HUES64 (cell line): Measurements from ENCODE around the gene NT5C3A.

Experiments used
- H3K27ac ChIP-seq: 2 replicates; pipeline ENCODE4 v1.7.0; 2013; ENCODE audit warnings: low read depth, low read length, inconsistent platforms
- H3K27me3 ChIP-seq: 2 replicates; pipeline ENCODE4 v1.6.1; 2013; ENCODE audit warnings: mild to moderate bottlenecking, low read length; ENCODE audit not compliant: insufficient read depth
- H3K36me3 ChIP-seq: 2 replicates; pipeline ENCODE4 v1.6.1; 2013; ENCODE audit warnings: mild to moderate bottlenecking, low read length; ENCODE audit not compliant: insufficient read depth
- H3K4me1 ChIP-seq: 2 replicates; pipeline ENCODE4 v1.6.1; 2013; ENCODE audit warnings: mild to moderate bottlenecking, low read length, moderate library complexity; ENCODE audit not compliant: insufficient read depth
- H3K4me3 ChIP-seq: 2 replicates; pipeline ENCODE4 v1.5.1; 2013; ENCODE audit warnings: mild to moderate bottlenecking, low read length, moderate library complexity
- H3K9ac ChIP-seq: 2 replicates; pipeline ENCODE4 v1.6.1; 2013; ENCODE audit warnings: mild to moderate bottlenecking, low read depth, low read length
- H3K9me3 ChIP-seq: 2 replicates; pipeline ENCODE4 v1.6.1; 2013; ENCODE audit warnings: low read depth, low read length; ENCODE audit not compliant: insufficient read depth
- WGBS: fragments of 150-250, 120-280 bp; methylation state at CpG from one replicate; pipeline ENCODE4 v1.1.7; 2013; ENCODE audit warnings: missing lambda C conversion rate; 5-methylcytosine and 5-hydroxymethylcytosine counted together

Gene NT5C3A

DNA sequence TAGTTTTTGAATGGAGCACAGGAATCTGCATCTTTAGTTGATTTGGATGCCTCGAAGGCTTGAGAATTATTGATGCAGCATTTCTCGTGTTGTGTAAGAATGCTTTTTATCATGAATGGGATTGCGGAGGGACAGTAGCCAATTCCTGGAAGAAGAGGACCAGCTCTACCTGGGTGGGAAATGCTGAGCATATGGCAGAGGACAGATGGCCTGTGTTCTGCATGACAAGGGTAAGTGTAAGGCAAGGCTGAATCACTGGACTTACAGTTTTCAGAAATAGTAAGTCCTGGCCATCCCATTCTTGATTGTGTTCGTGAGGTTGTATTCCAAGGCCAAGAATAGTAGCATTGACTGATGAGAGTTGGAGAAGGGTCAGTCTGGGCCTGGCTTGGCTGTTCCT, 30.7 kb upstream of the NT5C3A start:
- H3K4me1 ChIP-seq, result no peaks in the 10 kb centered on the region
- H3K27ac ChIP-seq, result no peak overlapping the region
- no peak overlapping the region for H3K4me3 ChIP-seq
- H3K36me3 ChIP-seq, result peaks cover 48% of the 10 kb centered on the region
- WGBS, result 93% methylated on average over 4 of the region's 4 CpGs
- no peaks in the 10 kb centered on the region for H3K9me3 ChIP-seq
- H3K27me3 ChIP-seq, result no peaks in the 10 kb centered on the region
- H3K9ac ChIP-seq, result no peak overlapping the region

- no peaks in the 10 kb centered on the region for H3K9me3 ChIP-seq
- peaks cover 34% of the 10 kb centered on the region for H3K36me3 ChIP-seq
- H3K4me3 ChIP-seq, result no peak overlapping the region
- no peaks in the 10 kb centered on the region for H3K27me3 ChIP-seq
- H3K4me1 ChIP-seq, result no peaks in the 10 kb centered on the region
- H3K9ac ChIP-seq, result no peak overlapping the region
- WGBS, result 90% methylated on average over 5 of the region's 5 CpGs
- no peak overlapping the region for H3K27ac ChIP-seq
Observed at GRCh38 chr7:33091641-33092191, 29.1 kb upstream of the NT5C3A start.

- H3K27ac ChIP-seq, result no peak overlapping the region
- 90% methylated on average over 4 of the region's 4 CpGs for WGBS
- H3K27me3 ChIP-seq, result no peaks in the 10 kb centered on the region
- H3K36me3 ChIP-seq, result peaks cover 28% of the 10 kb centered on the region
- no peaks in the 10 kb centered on the region for H3K4me1 ChIP-seq
- no peaks in the 10 kb centered on the region for H3K9me3 ChIP-seq
- no peak overlapping the region for H3K9ac ChIP-seq
- H3K4me3 ChIP-seq, result no peak overlapping the region
Observed at GRCh38 chr7:33091111-33091531, 28.5 kb upstream of the NT5C3A start.

- no peaks in the 10 kb centered on the region for H3K9me3 ChIP-seq
- H3K27ac ChIP-seq, result no peak overlapping the region
- no peaks in the 10 kb centered on the region for H3K4me1 ChIP-seq
- H3K27me3 ChIP-seq, result no peaks in the 10 kb centered on the region
- H3K36me3 ChIP-seq, result peaks cover 11% of the 10 kb centered on the region
- no peak overlapping the region for H3K4me3 ChIP-seq
- WGBS, result 99% methylated on average over 7 of the region's 7 CpGs
- no peak overlapping the region for H3K9ac ChIP-seq
Observed at GRCh38 chr7:33089142-33089541, 26.6 kb upstream of the NT5C3A start.

- H3K27me3 ChIP-seq, result no peaks in the 10 kb centered on the region
- 95% methylated on average over 2 of the region's 2 CpGs for WGBS
- H3K36me3 ChIP-seq, result no peaks in the 10 kb centered on the region
- no peaks in the 10 kb centered on the region for H3K9me3 ChIP-seq
- no peak overlapping the region for H3K4me3 ChIP-seq
- H3K9ac ChIP-seq, result no peak overlapping the region
- no peaks in the 10 kb centered on the region for H3K4me1 ChIP-seq
- H3K27ac ChIP-seq, result no peak overlapping the region
Observed at GRCh38 chr7:33087858-33088257, 25.3 kb upstream of the NT5C3A start.

- WGBS, result 71% methylated on average over 2 of the region's 2 CpGs
- H3K27me3 ChIP-seq, result no peaks in the 10 kb centered on the region
Observed at GRCh38 chr7:33087356-33087755, 24.8 kb upstream of the NT5C3A start.

DNA sequence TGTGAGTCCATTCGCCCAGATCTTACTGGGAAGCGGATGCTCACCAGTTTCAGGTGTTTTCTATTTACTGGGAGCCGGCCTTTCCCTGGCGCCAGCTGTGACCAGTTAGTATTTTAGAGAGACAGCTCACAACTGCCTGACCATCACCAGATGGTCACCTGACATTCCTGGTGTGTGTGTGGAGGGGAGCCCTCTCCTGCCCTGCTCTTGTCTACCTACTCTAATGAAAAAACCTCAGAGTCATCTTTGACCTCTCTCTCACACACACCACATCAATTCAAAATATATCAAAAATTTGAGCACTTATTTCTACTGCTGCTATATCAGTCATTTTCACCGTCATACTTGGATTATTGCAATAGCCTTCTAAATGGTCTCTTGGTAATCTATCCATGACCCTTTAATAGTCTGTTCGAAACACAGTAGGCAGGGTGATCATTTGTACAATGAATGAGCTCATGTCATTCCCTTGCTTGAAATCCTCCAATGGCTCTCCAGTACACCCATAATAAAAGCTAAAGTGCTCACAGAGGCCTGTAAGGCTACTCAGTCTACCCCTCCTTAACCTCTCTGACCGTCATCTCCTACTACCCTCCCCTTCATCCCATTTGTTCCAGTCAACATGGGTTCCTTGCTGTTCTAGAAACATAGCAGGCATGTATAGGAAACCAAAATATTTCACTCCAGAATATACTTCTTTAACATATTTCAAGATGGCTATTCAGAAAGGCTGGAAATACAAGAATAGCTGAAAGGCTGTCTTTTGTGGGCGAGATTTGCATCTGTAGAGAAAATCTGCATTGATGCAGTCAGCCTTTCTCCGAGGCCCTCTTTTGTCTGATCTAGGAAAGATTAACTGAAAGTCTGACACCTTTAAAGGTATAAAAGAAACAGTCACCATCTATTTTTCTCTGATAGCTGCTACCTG, 17.5 kb upstream of the NT5C3A start:
- H3K9ac ChIP-seq, result no peak overlapping the region
- no peaks in the 10 kb centered on the region for H3K27me3 ChIP-seq
- no peak overlapping the region for H3K4me3 ChIP-seq
- H3K36me3 ChIP-seq, result no peaks in the 10 kb centered on the region
- WGBS, result 80% methylated on average over 9 of the region's 9 CpGs
- H3K9me3 ChIP-seq, result no peaks in the 10 kb centered on the region
- H3K27ac ChIP-seq, result no peak overlapping the region
- peaks cover 27% of the 10 kb centered on the region for H3K4me1 ChIP-seq

More at GRCh38 chr7:33087356-33087755, 24.8 kb upstream of the NT5C3A start:
- Histone ChIP-seq H3K9ac (no peak overlapping the region), H3K9me3 (no peaks in the 10 kb centered on the region), H3K36me3 (no peaks in the 10 kb centered on the region), H3K27ac (no peak overlapping the region), H3K4me1 (no peaks in the 10 kb centered on the region), H3K4me3 (no peak overlapping the region)

GRCh38 chr7:33079096-33079495, 16.5 kb upstream of the NT5C3A start:
- Histone ChIP-seq H3K4me1 (peaks cover 27% of the 10 kb centered on the region), H3K9ac (no peak overlapping the region), H3K9me3 (no peaks in the 10 kb centered on the region), H3K36me3 (no peaks in the 10 kb centered on the region), H3K27me3 (no peaks in the 10 kb centered on the region), H3K4me3 (no peak overlapping the region), H3K27ac (no peak overlapping the region)
- WGBS, result 91% methylated on average over 2 of the region's 2 CpGs

GRCh38 chr7:33076737-33077136, 14.2 kb upstream of the NT5C3A start:
- Histone ChIP-seq H3K4me3 (no peak overlapping the region), H3K4me1 (peaks cover 27% of the 10 kb centered on the region), H3K27ac (no peak overlapping the region), H3K9me3 (no peaks in the 10 kb centered on the region), H3K36me3 (no peaks in the 10 kb centered on the region), H3K27me3 (no peaks in the 10 kb centered on the region), H3K9ac (no peak overlapping the region)
- 94% methylated on average over 3 of the region's 3 CpGs for whole genome bisulfite sequencing

GRCh38 chr7:33075818-33076518, 13.4 kb upstream of the NT5C3A start:
- 0 out of 2 replicates have a peak, but pooled peaks cover 5% of the 10 kb centered on the region for H3K9me3 ChIP-seq
- H3K27ac ChIP-seq, result no peak overlapping the region
- H3K4me3 ChIP-seq, result no peak overlapping the region
- peaks cover 27% of the 10 kb centered on the region for H3K4me1 ChIP-seq
- H3K9ac ChIP-seq, result no peak overlapping the region
- H3K36me3 ChIP-seq, result no peaks in the 10 kb centered on the region
- 79% methylated on average over 3 of the region's 3 CpGs for WGBS
- no peaks in the 10 kb centered on the region for H3K27me3 ChIP-seq

DNA sequence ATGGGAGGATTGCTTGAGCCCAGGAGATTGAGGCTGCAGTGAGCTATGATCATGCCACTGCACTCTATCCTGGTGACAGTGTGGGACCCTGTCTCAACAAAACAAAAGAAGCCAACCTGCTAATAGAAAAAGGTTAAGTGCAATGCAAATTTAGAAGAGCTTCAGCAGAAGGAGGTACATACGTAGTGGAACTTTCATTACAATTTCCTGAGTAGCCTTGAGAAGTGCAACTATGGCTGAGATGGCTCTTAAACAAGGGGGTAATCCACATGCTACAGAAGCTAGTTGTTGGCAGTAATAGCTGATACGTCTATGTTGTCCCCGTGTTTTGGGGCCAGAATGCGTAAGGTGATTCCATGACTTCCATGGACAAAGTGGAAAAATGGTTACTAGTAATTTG, 10.7 kb upstream of the NT5C3A start:
- WGBS, result 91% methylated on average over 4 of the region's 4 CpGs
- no peaks in the 10 kb centered on the region for H3K36me3 ChIP-seq
- H3K9ac ChIP-seq, result no peak overlapping the region
- H3K9me3 ChIP-seq, result peaks cover 21% of the 10 kb centered on the region
- peaks cover 10% of the 10 kb centered on the region; the same call in 1 of the 2 replicates for H3K4me1 ChIP-seq
- H3K4me3 ChIP-seq, result no peak overlapping the region
- H3K27ac ChIP-seq, result no peak overlapping the region
- no peaks in the 10 kb centered on the region for H3K27me3 ChIP-seq
